ENCODE data around the gene TSHZ2. TPM values are rescaled to one million over a fixed set of nuclear protein-coding genes. Genes with fewer than 3 reads are reported as not detected.

The TSHZ2 gene
- total and polyA plus RNA-seq, 2 experiments from 2014 or later: 1.1 to 5.2 TPM

- no peaks in the 10 kb centered on the region for H3K36me3 ChIP-seq (replicated peaks; ENCODE audit: insufficient read depth, low read depth)
- 91% methylated on average over 9 of the region's 9 CpGs for WGBS (ENCODE audit: low lambda C conversion rate, missing lambda C conversion rate)
- no peaks in the 10 kb centered on the region for H3K79me2 ChIP-seq
- no peak for TF ChIP-seq EZH2phosphoT487 (IDR thresholded peaks at IDR 0.05; ENCODE audit: low read depth, severe bottlenecking, unreplicated experiment)
- no peak for TF ChIP-seq CTCF (IDR thresholded peaks at IDR 0.05; ENCODE audit: poor library complexity)
- no peak for TF ChIP-seq EZH2 (IDR thresholded peaks at IDR 0.05; ENCODE audit: borderline replicate concordance)
- no peaks in the 10 kb centered on the region for H3K4me1 ChIP-seq (ENCODE audit: insufficient read depth)
- no peaks in the 10 kb centered on the region for H3K9me2 ChIP-seq (replicated peaks; ENCODE audit: insufficient read depth)
- H3K4me3 ChIP-seq: no peak overlapping the region
- no peak overlapping the region for H2AFZ ChIP-seq
- no peaks in the 10 kb centered on the region for H4K20me1 ChIP-seq (ENCODE audit: insufficient read depth, poor library complexity, severe bottlenecking)
- no peak overlapping the region for H3K4me2 ChIP-seq
- DNase-seq (ENCODE audit: low spot score): no peak
- no peak overlapping the region for H3K27ac ChIP-seq
- H3K9me3 ChIP-seq (ENCODE audit: low read depth): no peaks in the 10 kb centered on the region
- no peaks in the 10 kb centered on the region for H3K27me3 ChIP-seq
Measured at GRCh38 chr20:53332022-53332837, 360.1 kb downstream of the TSHZ2 start.

- no peak for TF ChIP-seq CTCF (IDR thresholded peaks at IDR 0.05; ENCODE audit: poor library complexity)
- TF ChIP-seq EZH2 (IDR thresholded peaks at IDR 0.05; ENCODE audit: borderline replicate concordance): no peak
- TF ChIP-seq EZH2phosphoT487 (IDR thresholded peaks at IDR 0.05; ENCODE audit: low read depth, severe bottlenecking, unreplicated experiment): no peak
- H3K4me2 ChIP-seq: no peak overlapping the region
- no peak overlapping the region for H3K27ac ChIP-seq
- no peak for DNase-seq (ENCODE audit: low spot score)
- H3K9me3 ChIP-seq (ENCODE audit: low read depth): no peaks in the 10 kb centered on the region
- H3K36me3 ChIP-seq (replicated peaks; ENCODE audit: insufficient read depth, low read depth): no peaks in the 10 kb centered on the region
- peaks cover 4% of the 10 kb centered on the region for H3K4me1 ChIP-seq (ENCODE audit: insufficient read depth)
- H4K20me1 ChIP-seq (ENCODE audit: insufficient read depth, poor library complexity, severe bottlenecking): no peaks in the 10 kb centered on the region
- no peak overlapping the region for H3K4me3 ChIP-seq
- no peaks in the 10 kb centered on the region for H3K9me2 ChIP-seq (replicated peaks; ENCODE audit: insufficient read depth)
- WGBS (ENCODE audit: low lambda C conversion rate, missing lambda C conversion rate): 91% methylated on average over 8 of the region's 8 CpGs
- no peak overlapping the region for H2AFZ ChIP-seq
- no peaks in the 10 kb centered on the region for H3K79me2 ChIP-seq
- H3K27me3 ChIP-seq: no peaks in the 10 kb centered on the region
Measured at GRCh38 chr20:53334861-53335260, 362.7 kb downstream of the TSHZ2 start.

GRCh38 chr20:53335555-53335954, 363.4 kb downstream of the TSHZ2 start:
- TF ChIP-seq EZH2 (IDR thresholded peaks at IDR 0.05; ENCODE audit: borderline replicate concordance) (no peak), CTCF (IDR thresholded peaks at IDR 0.05; ENCODE audit: poor library complexity) (no peak), EZH2phosphoT487 (IDR thresholded peaks at IDR 0.05; ENCODE audit: low read depth, severe bottlenecking, unreplicated experiment) (no peak)
- Histone ChIP-seq H3K36me3 (replicated peaks; ENCODE audit: insufficient read depth, low read depth) (no peaks in the 10 kb centered on the region), H3K4me1 (ENCODE audit: insufficient read depth) (peaks cover 4% of the 10 kb centered on the region), H3K9me2 (replicated peaks; ENCODE audit: insufficient read depth) (no peaks in the 10 kb centered on the region), H2AFZ (no peak overlapping the region), H3K27ac (no peak overlapping the region), H3K27me3 (no peaks in the 10 kb centered on the region), H3K9me3 (ENCODE audit: low read depth) (no peaks in the 10 kb centered on the region), H3K79me2 (no peaks in the 10 kb centered on the region), H4K20me1 (ENCODE audit: insufficient read depth, poor library complexity, severe bottlenecking) (no peaks in the 10 kb centered on the region), H3K4me2 (no peak overlapping the region), H3K4me3 (no peak overlapping the region)
- WGBS (ENCODE audit: low lambda C conversion rate, missing lambda C conversion rate): 86% methylated on average over 6 of the region's 6 CpGs
- no peak for DNase-seq (ENCODE audit: low spot score)
